NOMO-1 treated with DMSO at 0.1 percent for 48 hours (cell line): ENCODE measurements around the gene RALGAPB.

Experiments used
- DNase-seq: peaks from one replicate; lab custom pipeline; 2025; ENCODE audit not compliant: unreplicated experiment; lab: John Stamatoyannopoulos, UW

RALGAPB gene

GRCh38 chr20:38603286-38603685 lies 130.6 kb downstream of the RALGAPB start:
- DNase-seq: no peak

- DNase-seq: no peak
Measured at GRCh38 chr20:38604873-38605303, 132.2 kb downstream of the RALGAPB start.

- DNase-seq: no peak
Measured at GRCh38 chr20:38607351-38607750, 134.7 kb downstream of the RALGAPB start.

- no peak for DNase-seq
Measured at GRCh38 chr20:38608188-38608587, 135.5 kb downstream of the RALGAPB start.

DNA sequence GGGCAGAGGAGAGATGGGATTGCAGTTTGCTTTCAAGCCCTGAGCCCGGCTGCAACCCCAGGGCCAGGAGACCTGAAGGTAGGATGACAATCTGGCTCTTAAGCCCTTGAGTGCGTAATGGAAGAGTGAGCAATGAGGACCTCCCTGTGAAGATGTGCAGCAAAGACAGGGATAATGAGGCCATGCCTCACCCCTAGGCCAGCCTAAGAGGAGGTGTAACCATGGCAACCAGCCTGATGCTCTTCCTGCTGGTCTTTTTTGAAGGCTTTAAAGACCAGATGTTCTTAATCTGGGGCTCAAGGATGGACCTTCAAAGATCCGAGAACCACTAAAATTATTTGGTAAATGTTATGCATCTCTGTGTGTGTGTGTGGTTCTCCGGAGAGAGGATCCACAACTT lies 137.2 kb downstream of the RALGAPB start:
- DNase-seq: no peak

- DNase-seq: no peak
Measured at GRCh38 chr20:38610521-38610920, 137.9 kb downstream of the RALGAPB start.

DNA sequence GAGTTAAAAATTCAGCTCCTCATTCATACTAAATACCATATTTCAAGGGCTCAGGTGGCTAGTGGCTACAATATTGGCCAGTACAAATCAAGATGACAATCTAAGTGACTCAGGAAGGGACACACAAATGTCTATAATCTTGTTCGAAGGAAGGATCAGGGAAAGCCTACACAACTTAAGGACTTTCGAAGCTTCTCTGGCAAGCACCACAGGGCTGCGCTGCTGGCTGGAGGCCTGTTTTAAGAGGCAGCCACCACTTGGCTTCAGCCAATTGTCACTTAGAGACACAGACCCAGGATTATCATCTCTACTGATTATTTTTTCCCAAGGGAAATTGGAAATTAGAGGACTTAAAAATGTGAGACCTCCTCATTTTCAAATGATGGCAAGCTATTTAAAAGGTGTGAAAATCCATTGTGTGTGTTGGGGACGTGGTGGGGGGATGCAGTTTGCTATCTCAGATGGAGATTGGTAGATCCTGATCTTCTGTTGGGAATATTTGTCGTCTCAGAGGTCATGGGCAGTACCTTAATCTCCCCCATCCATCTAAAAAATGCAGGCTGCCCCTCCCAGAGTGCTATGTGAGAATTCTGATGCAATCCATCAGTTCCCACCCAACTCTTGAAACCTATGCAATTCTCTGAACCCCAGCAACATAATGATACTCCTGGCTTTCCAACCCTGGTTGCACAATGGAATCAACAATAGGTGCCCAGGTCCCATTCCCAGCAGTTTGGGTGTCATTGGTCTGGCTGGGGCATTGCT lies 140.3 kb downstream of the RALGAPB start:
- no peak for DNase-seq

DNA sequence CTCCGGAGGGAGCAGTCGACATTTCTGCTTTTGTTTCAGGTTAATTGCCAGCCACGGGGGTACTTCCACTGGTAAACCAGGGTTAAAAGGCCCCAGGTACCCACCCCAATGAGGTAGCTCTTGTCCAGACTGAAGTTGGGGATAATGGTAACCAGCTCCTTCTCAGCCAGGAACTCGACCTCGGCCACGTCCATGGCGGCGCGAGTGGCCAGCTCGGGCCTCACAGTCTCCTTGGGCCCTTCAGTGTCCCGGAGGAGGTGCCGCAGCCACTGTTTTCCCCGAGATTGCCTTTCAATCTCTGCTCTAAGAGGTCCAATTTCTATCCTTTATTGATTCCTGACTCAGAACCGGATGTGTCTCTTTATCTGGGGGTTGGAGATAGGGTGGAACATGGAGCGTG lies 142.6 kb downstream of the RALGAPB start:
- no peak for DNase-seq

GRCh38 chr20:38616457-38616856 lies 143.8 kb downstream of the RALGAPB start:
- no peak for DNase-seq

GRCh38 chr20:38617011-38617829 lies 144.6 kb downstream of the RALGAPB start:
- no peak for DNase-seq

GRCh38 chr20:38617830-38618196 lies 145.2 kb downstream of the RALGAPB start:
- DNase-seq: no peak

- DNase-seq: no peak
Measured at GRCh38 chr20:38620441-38620840, 147.8 kb downstream of the RALGAPB start.

- no peak for DNase-seq
Measured at GRCh38 chr20:38623061-38623460, 150.4 kb downstream of the RALGAPB start.

DNA sequence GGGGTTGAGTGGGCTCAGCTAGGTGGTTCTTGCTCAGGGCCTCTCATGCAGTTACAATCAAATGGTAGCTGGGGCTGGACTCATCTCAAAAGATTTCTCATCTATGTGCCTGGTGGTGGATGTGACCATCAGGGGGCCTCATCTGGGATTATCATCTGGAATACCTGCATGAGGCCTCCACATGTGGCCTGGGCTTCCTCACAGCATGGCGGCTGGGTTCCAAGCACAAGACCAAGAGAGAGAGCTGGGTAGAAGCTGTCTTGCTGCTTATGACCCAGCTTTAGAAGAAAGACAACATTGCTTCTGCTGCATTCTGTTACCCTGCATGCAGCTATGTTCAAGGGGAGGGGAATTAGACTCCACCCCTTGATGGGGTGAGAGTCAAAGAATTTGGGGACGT lies 151.4 kb downstream of the RALGAPB start:
- DNase-seq: no peak

GRCh38 chr20:38625896-38626295 lies 153.3 kb downstream of the RALGAPB start:
- DNase-seq: no peak

- no peak for DNase-seq
Measured at GRCh38 chr20:38626921-38627659, 154.4 kb downstream of the RALGAPB start.
